ENCODE data around the gene FNIP2.

Gene FNIP2

GRCh38 chr4:158813113-158813512, 44.3 kb downstream of the FNIP2 start:
- H3K4me3 ChIP-seq (ENCODE audit: low read depth, low read length): no peak overlapping the region
- DNase-seq (ENCODE audit: low read depth): no peak
- TF ChIP-seq CTCF (IDR thresholded peaks at IDR 0.05; ENCODE audit: low read depth, low read length, missing control alignments): no peak

- H3K4me3 ChIP-seq (ENCODE audit: low read depth, low read length): no peak overlapping the region
- no peak for TF ChIP-seq CTCF (IDR thresholded peaks at IDR 0.05; ENCODE audit: low read depth, low read length, missing control alignments)
- no peak for DNase-seq (ENCODE audit: low read depth)
Observed at GRCh38 chr4:158814207-158814606, 45.4 kb downstream of the FNIP2 start.

GRCh38 chr4:158814636-158815330, 46.0 kb downstream of the FNIP2 start:
- H3K4me3 ChIP-seq (ENCODE audit: low read depth, low read length): no peak overlapping the region
- DNase-seq (ENCODE audit: low read depth): no peak
- TF ChIP-seq CTCF (IDR thresholded peaks at IDR 0.05; ENCODE audit: low read depth, low read length, missing control alignments): no peak

- no peak for DNase-seq (ENCODE audit: low read depth)
- no peak for TF ChIP-seq CTCF (IDR thresholded peaks at IDR 0.05; ENCODE audit: low read depth, low read length, missing control alignments)
- H3K4me3 ChIP-seq (ENCODE audit: low read depth, low read length): no peak overlapping the region
Observed at GRCh38 chr4:158816955-158817354, 48.1 kb downstream of the FNIP2 start.

- no peak for TF ChIP-seq CTCF (IDR thresholded peaks at IDR 0.05; ENCODE audit: low read depth, low read length, missing control alignments)
- H3K4me3 ChIP-seq (ENCODE audit: low read depth, low read length): no peak overlapping the region
- DNase-seq (ENCODE audit: low read depth): no peak
Observed at GRCh38 chr4:158817562-158818296, 48.9 kb downstream of the FNIP2 start.

- no peak for DNase-seq (ENCODE audit: low read depth)
- TF ChIP-seq CTCF (IDR thresholded peaks at IDR 0.05; ENCODE audit: low read depth, low read length, missing control alignments): no peak
- H3K4me3 ChIP-seq (ENCODE audit: low read depth, low read length): no peak overlapping the region
Observed at GRCh38 chr4:158818560-158819140, 49.8 kb downstream of the FNIP2 start.

Data from GM12864 (cell line).